Activated naive CD4-positive, alpha-beta T cell treated with Interleukin-2 at 50 U/mL for 16 hours (primary cell): ENCODE data around the gene XAB2.

Experiments used
- DNase-seq: peaks from one replicate; pipeline ENCODE4 v3.0.0-alpha.2; 2020

XAB2 gene

GRCh38 chr19:7632340-7633203 is 3.2 kb upstream of the XAB2 start:
- no peak for DNase-seq

- no peak for DNase-seq
Measured at GRCh38 chr19:7631577-7631976, 2.2 kb upstream of the XAB2 start.

- peak; percentile 10 for DNase-seq
Measured at GRCh38 chr19:7628589-7629311, 595 bp downstream of the XAB2 start.

GRCh38 chr19:7627166-7627565 is 2.2 kb downstream of the XAB2 start:
- no peak for DNase-seq

GRCh38 chr19:7625763-7626372 is 3.5 kb downstream of the XAB2 start:
- DNase-seq = no peak

GRCh38 chr19:7624810-7625209 is 4.5 kb downstream of the XAB2 start:
- no peak for DNase-seq

- DNase-seq = no peak
Measured at GRCh38 chr19:7623725-7624603, 5.4 kb downstream of the XAB2 start.

GRCh38 chr19:7622933-7623685 is 6.2 kb downstream of the XAB2 start:
- DNase-seq = no peak

GRCh38 chr19:7620442-7621412 is 8.6 kb downstream of the XAB2 start:
- no peak for DNase-seq

- DNase-seq = no peak
Measured at GRCh38 chr19:7619671-7620441, 9.5 kb downstream of the XAB2 start.

GRCh38 chr19:7618771-7619510 is 10.4 kb downstream of the XAB2 start:
- no peak for DNase-seq

GRCh38 chr19:7618348-7618747 is 11.0 kb downstream of the XAB2 start:
- no peak for DNase-seq

GRCh38 chr19:7617735-7618134 is 11.6 kb downstream of the XAB2 start:
- DNase-seq = no peak

- DNase-seq = no peak
Measured at GRCh38 chr19:7617172-7617571, 12.2 kb downstream of the XAB2 start.

GRCh38 chr19:7614859-7615741 is 14.2 kb downstream of the XAB2 start:
- DNase-seq = no peak

GRCh38 chr19:7612282-7613274 is 16.8 kb downstream of the XAB2 start:
- no peak for DNase-seq
